Measurements from ENCODE around the gene GLOD4.

- TF ChIP-seq CTCF (IDR thresholded peaks at IDR 0.05; ENCODE audit: low read length): no peak
- no peak for TF ChIP-seq EZH2phosphoT487 (IDR thresholded peaks at IDR 0.05; ENCODE audit: low read length)
These were observed 15.0 kb downstream of the GLOD4 start for GRCh38 chr17:767076-767475.
